Measurements from ENCODE around the gene ZNF765. TPM values are rescaled to one million over a fixed set of nuclear protein-coding genes. Genes with fewer than 3 reads are reported as not detected.
"Not testable (repeated sequence)": the region's sequence is repeated elsewhere in the genome, so short reads cannot be mapped to it uniquely, and the experiment has no call there.

The ZNF765 gene
- total RNA-seq (12.3 and 25.1 TPM in 2 replicates), polyA plus RNA-seq (6.4 and 14.1 TPM in 2 replicates)

GRCh38 chr19:53394974-53395839, at the start of gene ZNF765:
ZNF765 (plus strand) TSS chr19:53395149; CDS start chr19:53398016, 2,867 bp downstream.
- Histone ChIP-seq H3K36me3 (peaks cover 5% of the 10 kb centered on the region), H3K27ac (peak within 1 kb of the TSS; percentile 79), H3K27me3 (no peaks in the 10 kb centered on the region), H3K4me3 (peak within 1 kb of the TSS; percentile 93), H3K4me1 (ENCODE audit: low read depth) (peaks cover 8% of the 10 kb centered on the region), H3K9me3 (ENCODE audit: low read depth) (no peaks in the 10 kb centered on the region)
- peak; percentile 55 for TF ChIP-seq CTCF (IDR thresholded peaks at IDR 0.05; ENCODE audit: low read depth, low read length)
- peak; percentile 96 for DNase-seq (ENCODE audit: low read depth in 1 of 2, low spot score in 1 of 2)

GRCh38 chr19:53355739-53356138, 39.2 kb upstream of the ZNF765 start:
- no peak for DNase-seq (ENCODE audit: low read depth in 1 of 2, low spot score in 1 of 2)
- H3K27me3 ChIP-seq, result no peaks in the 10 kb centered on the region
- peaks cover 16% of the 10 kb centered on the region for H3K36me3 ChIP-seq
- H3K4me3 ChIP-seq, result no peak overlapping the region
- no peak overlapping the region for H3K27ac ChIP-seq
- TF ChIP-seq CTCF (IDR thresholded peaks at IDR 0.05; ENCODE audit: low read depth, low read length), result no peak
- H3K4me1 ChIP-seq (ENCODE audit: low read depth), result no peaks in the 10 kb centered on the region
- H3K9me3 ChIP-seq (ENCODE audit: low read depth), result no peaks in the 10 kb centered on the region

GRCh38 chr19:53357821-53358581, 36.9 kb upstream of the ZNF765 start:
- Histone ChIP-seq H3K27me3 (no peaks in the 10 kb centered on the region), H3K4me3 (no peak overlapping the region), H3K27ac (no peak overlapping the region), H3K36me3 (no peaks in the 10 kb centered on the region), H3K4me1 (ENCODE audit: low read depth) (no peaks in the 10 kb centered on the region), H3K9me3 (ENCODE audit: low read depth) (no peaks in the 10 kb centered on the region)
- no peak for DNase-seq (ENCODE audit: low read depth in 1 of 2, low spot score in 1 of 2)
- no peak for TF ChIP-seq CTCF (IDR thresholded peaks at IDR 0.05; ENCODE audit: low read depth, low read length)

- H3K27ac ChIP-seq; H3K9me3 ChIP-seq (ENCODE audit: low read depth); H3K27me3 ChIP-seq; H3K4me3 ChIP-seq; H3K36me3 ChIP-seq; DNase-seq (ENCODE audit: low read depth in 1 of 2, low spot score in 1 of 2); H3K4me1 ChIP-seq (ENCODE audit: low read depth): not testable (repeated sequence)
Measured at GRCh38 chr19:53360056-53360455, 34.9 kb upstream of the ZNF765 start.

- peak within 1 kb of the TSS; percentile 71 for H3K4me3 ChIP-seq
- no peaks in the 10 kb centered on the region for H3K4me1 ChIP-seq (ENCODE audit: low read depth)
- H3K27me3 ChIP-seq, result no peaks in the 10 kb centered on the region
- peak; percentile 87 for DNase-seq (ENCODE audit: low read depth in 1 of 2, low spot score in 1 of 2)
- H3K27ac ChIP-seq, result peak within 1 kb of the TSS; percentile 2
- H3K9me3 ChIP-seq (ENCODE audit: low read depth), result no peaks in the 10 kb centered on the region
- no peaks in the 10 kb centered on the region for H3K36me3 ChIP-seq
- no peak for TF ChIP-seq CTCF (IDR thresholded peaks at IDR 0.05; ENCODE audit: low read depth, low read length)
Measured at GRCh38 chr19:53365134-53365898, 29.6 kb upstream of the ZNF765 start, which contains the start of gene ZNF525. ZNF525 (plus strand) TSS chr19:53365705; CDS start chr19:53372282, 6,577 bp downstream.

All from cardiac muscle cell (in vitro differentiated cells and primary cell).